ENCODE results near the gene TM4SF1. TPM values are rescaled to one million over a fixed set of nuclear protein-coding genes. Genes with fewer than 3 reads are reported as not detected.
"Not testable (repeated sequence)": the region's sequence is repeated elsewhere in the genome, so short reads cannot be mapped to it uniquely, and the experiment has no call there.

The TM4SF1 gene
- total RNA-seq, 2 experiments from 2014 or later = not detected

- Mint-ChIP-seq H3K36me3 (ENCODE audit: low read depth) (no peaks in the 10 kb centered on the region), H3K27ac (no peak overlapping the region), H3K4me1 (no peaks in the 10 kb centered on the region), H3K9me3 (no peaks in the 10 kb centered on the region), H3K4me3 (no peak overlapping the region), H3K27me3 (peaks cover 22% of the 10 kb centered on the region)
- ChIA-PET CTCF (interaction anchor here (0.6 kb wide), 1 partner anchor 12 kb away, joined by 3 read pairs; no protein-coding TSS in a partner anchor), POLR2A (no interaction called here)
- DNase-seq = no peak
Observed at GRCh38 chr3:149339931-149340309, 37.5 kb downstream of the TM4SF1 start.

GRCh38 chr3:149337486-149337885, 40.0 kb downstream of the TM4SF1 start:
- H3K4me3 Mint-ChIP-seq; DNase-seq; H3K27ac Mint-ChIP-seq; H3K36me3 Mint-ChIP-seq (ENCODE audit: low read depth); H3K4me1 Mint-ChIP-seq; POLR2A ChIA-PET; H3K9me3 Mint-ChIP-seq: not testable (repeated sequence)
- peaks cover 20% of the 10 kb centered on the region for H3K27me3 Mint-ChIP-seq
- CTCF ChIA-PET = interaction anchor here (0.6 kb wide), 1 partner anchor 9 kb away, joined by 3 read pairs; no protein-coding TSS in a partner anchor

- CTCF ChIA-PET = interaction anchor here (0.6 kb wide), 1 partner anchor 10 kb away, joined by 3 read pairs; no protein-coding TSS in a partner anchor
- H3K27me3 Mint-ChIP-seq = peaks cover 19% of the 10 kb centered on the region
Observed at GRCh38 chr3:149336925-149337324, 40.5 kb downstream of the TM4SF1 start.

GRCh38 chr3:149333176-149333859, 44.1 kb downstream of the TM4SF1 start, which contains the start of gene TM4SF18:
Gene TM4SF18, minus strand, starts transcription at chr3:149333636. Its CDS starts 254 bp downstream, at chr3:149333382.
- Mint-ChIP-seq H3K4me1 (no peaks in the 10 kb centered on the region), H3K9me3 (no peaks in the 10 kb centered on the region), H3K4me3 (no peak within 1 kb of the TSS), H3K27me3 (peaks cover 12% of the 10 kb centered on the region), H3K27ac (no peak within 1 kb of the TSS), H3K36me3 (ENCODE audit: low read depth) (no peaks in the 10 kb centered on the region)
- DNase-seq = no peak
- ChIA-PET CTCF (no interaction called here), POLR2A (no interaction called here)

More at GRCh38 chr3:149336925-149337324, 40.5 kb downstream of the TM4SF1 start:
- no peak overlapping the region for H3K4me3 Mint-ChIP-seq
- no peaks in the 10 kb centered on the region for H3K36me3 Mint-ChIP-seq (ENCODE audit: low read depth)
- H3K27ac Mint-ChIP-seq = no peak overlapping the region
- no peaks in the 10 kb centered on the region for H3K4me1 Mint-ChIP-seq
- no peak for DNase-seq
- POLR2A ChIA-PET = no interaction called here
- no peaks in the 10 kb centered on the region for H3K9me3 Mint-ChIP-seq

GRCh38 chr3:149332771-149333170, 44.7 kb downstream of the TM4SF1 start:
- Mint-ChIP-seq H3K4me3 (no peak overlapping the region), H3K36me3 (ENCODE audit: low read depth) (no peaks in the 10 kb centered on the region), H3K4me1 (no peaks in the 10 kb centered on the region), H3K27ac (no peak overlapping the region), H3K9me3 (no peaks in the 10 kb centered on the region), H3K27me3 (peaks cover 14% of the 10 kb centered on the region)
- ChIA-PET CTCF (no interaction called here), POLR2A (no interaction called here)
- DNase-seq = no peak

- Mint-ChIP-seq H3K27me3 (peaks cover 18% of the 10 kb centered on the region), H3K36me3 (ENCODE audit: low read depth) (no peaks in the 10 kb centered on the region), H3K27ac (no peak overlapping the region), H3K9me3 (no peaks in the 10 kb centered on the region), H3K4me1 (no peaks in the 10 kb centered on the region), H3K4me3 (no peak overlapping the region)
- CTCF ChIA-PET = no interaction called here
- DNase-seq = no peak
- POLR2A ChIA-PET = no interaction called here
Observed at GRCh38 chr3:149332227-149332765, 45.2 kb downstream of the TM4SF1 start.

- ChIA-PET CTCF (no interaction called here), POLR2A (no interaction called here)
- Mint-ChIP-seq H3K4me3 (no peak overlapping the region), H3K27me3 (peaks cover 20% of the 10 kb centered on the region), H3K9me3 (no peaks in the 10 kb centered on the region), H3K4me1 (no peaks in the 10 kb centered on the region), H3K36me3 (ENCODE audit: low read depth) (no peaks in the 10 kb centered on the region), H3K27ac (no peak overlapping the region)
- no peak for DNase-seq
Observed at GRCh38 chr3:149331396-149331795, 46.1 kb downstream of the TM4SF1 start.

- Mint-ChIP-seq H3K27ac (no peak overlapping the region), H3K4me3 (no peak overlapping the region), H3K36me3 (ENCODE audit: low read depth) (no peaks in the 10 kb centered on the region), H3K27me3 (peaks cover 23% of the 10 kb centered on the region), H3K4me1 (no peaks in the 10 kb centered on the region), H3K9me3 (no peaks in the 10 kb centered on the region)
- no peak for DNase-seq
- POLR2A ChIA-PET = no interaction called here
- CTCF ChIA-PET = no interaction called here
Observed at GRCh38 chr3:149330609-149331331, 46.7 kb downstream of the TM4SF1 start.

GRCh38 chr3:149327156-149327555, 50.3 kb downstream of the TM4SF1 start:
- H3K27me3 Mint-ChIP-seq = peaks cover 22% of the 10 kb centered on the region
- POLR2A ChIA-PET = interaction anchor here (0.7 kb wide), 1 partner anchor 460 kb away, joined by 3 read pairs; no protein-coding TSS in a partner anchor
- no peak overlapping the region for H3K27ac Mint-ChIP-seq
- no peak overlapping the region for H3K4me3 Mint-ChIP-seq
- H3K4me1 Mint-ChIP-seq = no peaks in the 10 kb centered on the region
- CTCF ChIA-PET = interaction anchor here (0.6 to 1.3 kb wide), 5 partner anchors 8 to 103 kb away, joined by 3 to 5 read pairs (median 4); no protein-coding TSS in a partner anchor
- H3K9me3 Mint-ChIP-seq = no peaks in the 10 kb centered on the region
- no peak for DNase-seq
- no peaks in the 10 kb centered on the region for H3K36me3 Mint-ChIP-seq (ENCODE audit: low read depth)

- H3K36me3 Mint-ChIP-seq (ENCODE audit: low read depth) = no peaks in the 10 kb centered on the region
- no peaks in the 10 kb centered on the region for H3K4me1 Mint-ChIP-seq
- no peaks in the 10 kb centered on the region for H3K9me3 Mint-ChIP-seq
- no peak overlapping the region for H3K27ac Mint-ChIP-seq
- no peak for DNase-seq
- H3K27me3 Mint-ChIP-seq = peaks cover 23% of the 10 kb centered on the region
- ChIA-PET CTCF (no interaction called here), POLR2A (no interaction called here)
- H3K4me3 Mint-ChIP-seq = no peak overlapping the region
Observed at GRCh38 chr3:149325581-149325980, 51.9 kb downstream of the TM4SF1 start.

GRCh38 chr3:149324332-149324731, 53.1 kb downstream of the TM4SF1 start:
- DNase-seq = no peak
- peaks cover 21% of the 10 kb centered on the region for H3K27me3 Mint-ChIP-seq
- no peaks in the 10 kb centered on the region for H3K36me3 Mint-ChIP-seq (ENCODE audit: low read depth)
- no peak overlapping the region for H3K4me3 Mint-ChIP-seq
- no peak overlapping the region for H3K27ac Mint-ChIP-seq
- H3K9me3 Mint-ChIP-seq = no peaks in the 10 kb centered on the region
- CTCF ChIA-PET = no interaction called here
- H3K4me1 Mint-ChIP-seq = no peaks in the 10 kb centered on the region
- POLR2A ChIA-PET = no interaction called here

GRCh38 chr3:149321640-149322039, 55.8 kb downstream of the TM4SF1 start:
- H3K27ac Mint-ChIP-seq = no peak overlapping the region
- H3K4me1 Mint-ChIP-seq = no peaks in the 10 kb centered on the region
- POLR2A ChIA-PET = no interaction called here
- H3K27me3 Mint-ChIP-seq = peaks cover 15% of the 10 kb centered on the region
- CTCF ChIA-PET = interaction anchor here (1.2 kb wide), 1 partner anchor 11 kb away, joined by 4 read pairs; no protein-coding TSS in a partner anchor
- no peaks in the 10 kb centered on the region for H3K9me3 Mint-ChIP-seq
- no peak overlapping the region for H3K4me3 Mint-ChIP-seq
- no peaks in the 10 kb centered on the region for H3K36me3 Mint-ChIP-seq (ENCODE audit: low read depth)
- no peak for DNase-seq

GRCh38 chr3:149321136-149321535, 56.3 kb downstream of the TM4SF1 start:
- Mint-ChIP-seq H3K4me1 (no peaks in the 10 kb centered on the region), H3K4me3 (no peak overlapping the region), H3K27ac (no peak overlapping the region), H3K36me3 (ENCODE audit: low read depth) (no peaks in the 10 kb centered on the region), H3K9me3 (no peaks in the 10 kb centered on the region), H3K27me3 (peaks cover 13% of the 10 kb centered on the region)
- DNase-seq = no peak
- ChIA-PET POLR2A (no interaction called here), CTCF (no interaction called here)

Measured in activated CD4-positive, alpha-beta T cell treated with anti-CD3 and anti-CD28 coated beads, Interleukin-2, amount 10 ng/mL, durations not matched to agents 7 days and 5 days (primary cell).